HL-60/S4 treated with retinoic acid at 250 ng/mL for 4 days and 3 days (cell line): ENCODE results near the gene HCN3.
"Not testable (repeated sequence)": the region's sequence is repeated elsewhere in the genome, so short reads cannot be mapped to it uniquely, and the experiment has no call there.

Source experiments
- in situ Hi-C: fragments of 300-500 bp; cut with MboI; formaldehyde crosslinking; loops from 2 replicates; pipeline ENCODE4 v1.7.0; 2022; ENCODE audit warnings: low sequenced_read_pairs

Gene HCN3

GRCh38 chr1:155328856-155329255, 51.6 kb downstream of the HCN3 start:
- in situ Hi-C loops = not testable (repeated sequence)

GRCh38 chr1:155329980-155330598, 52.8 kb downstream of the HCN3 start:
- in situ Hi-C loops = no loop called here

DNA sequence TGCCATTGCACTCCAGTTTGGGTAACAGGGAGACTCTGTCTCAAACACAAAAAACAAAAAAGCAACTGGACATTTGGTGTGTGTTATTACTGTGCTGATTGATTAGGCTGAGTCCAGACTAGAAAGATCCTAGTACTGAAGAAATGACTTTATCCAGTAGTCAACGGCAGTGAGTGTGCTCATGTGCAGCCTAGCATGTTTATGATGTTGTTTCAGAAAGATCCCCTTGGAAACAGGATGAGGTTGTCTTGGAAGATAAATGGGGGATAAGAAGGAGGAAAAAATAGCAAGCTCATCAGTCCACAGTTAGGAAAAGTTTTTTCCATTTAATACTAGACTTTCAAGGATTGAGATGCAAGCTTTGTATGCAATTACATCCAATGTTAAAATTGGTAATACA, 57.7 kb downstream of the HCN3 start:
- in situ Hi-C loops = no loop called here
